PFSK-1 (cell line): Measurements from ENCODE around the gene SPTBN1.

Source experiments
- POLR2AphosphoS5 ChIP-seq: IDR thresholded peaks from 2 replicates; pipeline ENCODE4 v1.6.1; 2012; ENCODE audit warnings: low read depth, mild to moderate bottlenecking, control low read depth, low read length, moderate library complexity
- SIN3A ChIP-seq: IDR thresholded peaks from 2 replicates; pipeline ENCODE4 v1.6.1; 2012; ENCODE audit warnings: mild to moderate bottlenecking, low read length, moderate library complexity, borderline replicate concordance; ENCODE audit not compliant: insufficient read depth

DNA sequence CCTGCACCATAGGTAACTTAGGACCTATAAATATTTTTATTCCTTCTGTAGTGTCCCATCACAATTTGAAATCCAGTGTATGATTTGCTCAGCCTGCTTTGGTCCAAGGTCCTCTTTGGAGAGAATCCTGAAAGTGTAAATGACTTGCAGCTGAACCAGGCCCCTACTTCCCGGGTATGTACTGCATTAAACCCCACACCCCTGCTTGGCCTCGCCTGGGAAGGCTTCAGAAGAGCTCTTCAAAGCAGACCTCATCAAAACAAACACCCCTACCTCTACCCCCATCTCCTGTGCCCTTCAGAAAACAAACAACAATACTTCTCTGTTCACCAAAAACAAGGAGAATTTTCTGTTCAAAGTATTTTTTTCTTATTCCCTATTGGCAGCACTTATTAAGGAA is 9.5 kb upstream of the SPTBN1 start:
- TF ChIP-seq POLR2AphosphoS5 (no peak), SIN3A (no peak)
